Measurements from ENCODE around the gene NPY. TPM values are rescaled to one million over a fixed set of nuclear protein-coding genes. Genes with fewer than 3 reads are reported as not detected.

The NPY gene
- total RNA-seq = not detected

GRCh38 chr7:24283897-24284698 is at the start of gene NPY:
Gene NPY (plus strand): TSS chr7:24284190. CDS start chr7:24285241, 1,051 bp downstream.

